ENCODE measurements around the gene CRKL.

- TF ChIP-seq CTCF (IDR thresholded peaks at IDR 0.05) = no peak
- no peak for TF ChIP-seq POLR2A (IDR thresholded peaks at IDR 0.05)
Measured at GRCh38 chr22:20985720-20986119, 68.5 kb downstream of the CRKL start.
